Left hindlimb (tissue), 1 donor: ENCODE measurements around the gene FANCE.

Experiments
- DNase-seq: peaks from one replicate; pipeline ENCODE4 v3.0.0-alpha.2; 2018

FANCE gene

DNA sequence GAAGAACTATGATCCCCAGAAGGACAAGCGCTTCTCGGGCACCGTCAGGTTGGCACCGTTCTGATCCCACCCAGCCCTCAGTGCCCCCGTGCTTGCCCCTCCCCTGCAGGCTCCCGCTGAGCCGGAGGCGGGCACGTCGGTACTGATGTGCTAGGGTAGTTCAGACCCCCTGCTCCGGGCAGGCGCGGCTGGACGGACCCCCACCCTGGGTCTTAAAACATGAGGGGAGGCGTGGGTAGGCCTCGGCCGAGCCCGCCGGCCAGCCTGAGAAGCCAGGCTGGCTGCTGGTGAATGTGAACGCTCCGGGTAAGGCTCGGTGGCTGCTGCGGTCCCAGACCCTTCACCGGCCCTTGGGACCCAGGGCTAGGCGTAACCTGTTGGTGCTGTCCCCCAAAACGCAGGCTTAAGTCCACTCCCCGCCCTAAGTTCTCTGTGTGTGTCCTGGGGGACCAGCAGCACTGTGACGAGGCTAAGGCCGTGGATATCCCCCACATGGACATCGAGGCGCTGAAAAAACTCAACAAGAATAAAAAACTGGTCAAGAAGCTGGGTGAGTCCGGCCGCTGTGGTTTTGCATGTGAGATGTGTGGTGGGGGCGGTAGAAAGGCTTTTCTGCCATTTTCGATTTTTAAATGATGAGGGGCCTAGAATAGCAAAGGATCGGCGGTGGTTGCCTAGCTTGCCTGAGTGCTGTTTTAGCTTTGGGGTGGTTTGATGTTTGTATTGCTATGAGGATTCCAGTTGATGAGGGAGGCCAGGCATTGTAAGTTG lies 17.0 kb downstream of the FANCE start:
- no peak for DNase-seq

DNA sequence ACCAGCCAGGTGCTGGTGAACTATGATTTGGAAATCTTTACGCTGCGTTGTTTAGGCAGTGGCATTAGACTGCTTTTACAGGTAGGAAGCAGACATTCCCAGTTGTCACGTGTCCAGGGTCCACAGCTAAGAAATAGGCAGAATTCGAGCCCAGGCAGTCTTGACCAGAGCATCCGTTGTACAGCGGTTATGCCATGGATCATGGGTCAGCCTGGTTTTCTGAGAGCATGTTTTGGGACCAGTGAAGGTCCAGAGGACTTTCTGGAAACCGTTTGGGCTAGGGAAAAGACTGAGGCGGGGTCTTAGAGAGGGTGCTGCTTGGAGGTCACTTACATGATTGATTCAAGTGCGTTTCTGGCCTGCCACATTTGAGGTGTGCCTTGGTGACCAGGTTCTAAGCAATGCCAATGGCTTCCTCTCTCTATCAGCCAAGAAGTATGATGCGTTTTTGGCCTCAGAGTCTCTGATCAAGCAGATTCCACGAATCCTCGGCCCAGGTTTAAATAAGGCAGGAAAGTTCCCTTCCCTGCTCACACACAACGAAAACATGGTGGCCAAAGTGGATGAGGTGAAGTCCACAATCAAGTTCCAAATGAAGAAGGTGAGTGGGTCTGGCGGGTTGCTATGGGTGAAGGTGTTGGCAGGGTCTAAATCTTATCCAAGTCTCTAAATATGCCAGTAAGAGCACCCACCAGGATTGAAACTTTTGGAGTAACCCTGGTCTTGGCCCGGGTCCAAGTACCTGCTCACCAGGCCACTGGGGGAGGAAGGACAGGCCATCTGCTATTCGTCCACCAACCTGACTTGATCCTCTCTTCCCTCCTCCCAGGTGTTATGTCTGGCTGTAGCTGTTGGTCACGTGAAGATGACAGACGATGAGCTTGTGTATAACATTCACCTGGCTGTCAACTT lies 17.9 kb downstream of the FANCE start:
- DNase-seq, result no peak

DNA sequence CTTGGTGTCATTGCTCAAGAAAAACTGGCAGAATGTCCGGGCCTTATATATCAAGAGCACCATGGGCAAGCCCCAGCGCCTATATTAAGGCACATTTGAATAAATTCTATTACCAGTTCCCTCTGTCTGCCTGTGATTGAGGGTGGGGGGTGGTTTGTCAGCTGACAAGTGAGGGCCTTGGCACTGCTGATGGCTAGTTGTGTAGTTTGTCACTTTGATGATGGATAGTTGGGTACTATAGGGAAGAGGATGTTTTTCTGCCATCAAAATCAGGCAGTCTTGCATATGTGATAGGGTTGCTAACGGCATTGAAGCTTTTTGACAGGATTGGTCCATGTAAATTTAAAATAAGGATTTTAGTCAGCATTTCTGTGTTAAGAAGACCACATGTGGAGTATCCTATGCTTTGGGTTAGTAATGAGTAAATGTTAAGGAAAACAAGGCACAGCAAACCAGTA lies 18.6 kb downstream of the FANCE start:
- DNase-seq, result no peak

DNA sequence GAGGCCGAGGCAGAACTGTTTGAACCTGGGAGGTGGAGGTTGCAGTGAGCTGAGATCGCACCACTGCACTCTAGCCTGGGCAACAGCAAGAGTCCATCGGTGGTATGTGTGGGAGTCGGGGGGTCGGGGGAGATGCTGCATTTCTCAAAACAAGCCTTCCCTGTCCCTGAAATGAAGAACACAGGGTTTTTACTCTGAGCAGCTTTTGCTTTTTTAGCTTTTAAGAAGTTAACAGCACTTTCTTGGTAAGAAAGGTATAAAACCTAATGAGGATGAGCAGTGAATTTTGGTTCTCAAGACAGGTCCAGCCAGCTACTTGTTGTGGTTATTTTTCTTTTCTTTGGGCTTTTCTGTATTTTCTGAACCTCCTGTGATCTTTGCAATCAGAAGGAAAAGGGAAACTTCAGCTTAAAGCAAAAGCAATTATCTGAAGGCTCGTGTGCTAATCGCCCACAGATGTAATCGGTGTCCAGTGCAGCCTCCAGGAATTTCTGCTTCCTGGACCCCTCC lies 19.8 kb downstream of the FANCE start:
- DNase-seq, result no peak

DNA sequence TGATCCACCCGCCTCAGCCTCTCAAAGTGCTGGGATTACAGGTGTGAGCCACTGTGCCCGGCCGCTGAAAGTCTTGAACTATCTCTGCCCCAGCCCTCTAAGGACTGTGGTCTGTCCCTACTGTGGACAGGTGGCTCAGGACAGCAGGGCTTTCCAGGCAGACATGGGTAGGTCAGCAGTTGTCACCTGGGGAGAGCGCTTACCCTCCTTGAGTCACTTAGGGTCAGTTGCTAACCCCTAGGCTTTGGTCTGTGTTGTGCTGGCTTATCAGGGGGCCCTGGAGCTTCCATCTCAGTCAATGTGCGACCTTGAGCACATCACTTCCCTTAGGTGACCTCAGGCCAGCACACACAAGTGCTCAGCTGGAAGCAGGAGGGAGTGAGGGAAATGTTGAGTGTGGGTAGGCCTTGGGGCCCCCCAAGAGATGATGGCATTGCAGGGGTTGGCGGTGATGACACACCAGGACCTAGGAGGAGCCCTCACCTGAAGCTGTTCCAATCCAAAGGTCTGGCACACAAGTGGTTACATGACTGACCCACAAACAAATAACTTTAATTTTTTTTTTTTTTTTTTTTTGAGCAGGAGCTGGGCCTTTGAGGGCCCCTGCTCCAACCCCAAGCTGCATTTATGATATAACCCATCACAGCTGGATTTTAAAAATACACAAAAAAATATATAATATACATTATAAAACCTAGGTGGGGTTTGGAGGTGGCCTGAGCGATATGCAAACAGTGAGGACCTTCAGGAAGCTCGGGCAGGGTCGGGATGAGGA lies 21.1 kb downstream of the FANCE start:
- DNase-seq, result no peak

DNA sequence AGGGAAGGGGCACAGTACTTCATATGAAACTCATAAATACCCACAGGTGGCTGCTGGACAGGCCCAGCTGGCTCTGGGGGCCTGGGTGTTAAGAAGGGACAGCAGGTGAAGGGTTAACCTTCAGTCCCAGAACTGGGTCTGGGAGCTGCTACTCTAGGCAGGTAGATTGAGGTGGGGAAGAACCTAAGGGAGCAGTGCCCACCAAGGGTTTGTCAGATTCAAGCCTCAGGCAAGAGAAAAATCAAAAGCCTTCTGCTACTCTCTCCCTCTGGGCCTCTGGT lies 21.7 kb downstream of the FANCE start:
- no peak for DNase-seq

DNA sequence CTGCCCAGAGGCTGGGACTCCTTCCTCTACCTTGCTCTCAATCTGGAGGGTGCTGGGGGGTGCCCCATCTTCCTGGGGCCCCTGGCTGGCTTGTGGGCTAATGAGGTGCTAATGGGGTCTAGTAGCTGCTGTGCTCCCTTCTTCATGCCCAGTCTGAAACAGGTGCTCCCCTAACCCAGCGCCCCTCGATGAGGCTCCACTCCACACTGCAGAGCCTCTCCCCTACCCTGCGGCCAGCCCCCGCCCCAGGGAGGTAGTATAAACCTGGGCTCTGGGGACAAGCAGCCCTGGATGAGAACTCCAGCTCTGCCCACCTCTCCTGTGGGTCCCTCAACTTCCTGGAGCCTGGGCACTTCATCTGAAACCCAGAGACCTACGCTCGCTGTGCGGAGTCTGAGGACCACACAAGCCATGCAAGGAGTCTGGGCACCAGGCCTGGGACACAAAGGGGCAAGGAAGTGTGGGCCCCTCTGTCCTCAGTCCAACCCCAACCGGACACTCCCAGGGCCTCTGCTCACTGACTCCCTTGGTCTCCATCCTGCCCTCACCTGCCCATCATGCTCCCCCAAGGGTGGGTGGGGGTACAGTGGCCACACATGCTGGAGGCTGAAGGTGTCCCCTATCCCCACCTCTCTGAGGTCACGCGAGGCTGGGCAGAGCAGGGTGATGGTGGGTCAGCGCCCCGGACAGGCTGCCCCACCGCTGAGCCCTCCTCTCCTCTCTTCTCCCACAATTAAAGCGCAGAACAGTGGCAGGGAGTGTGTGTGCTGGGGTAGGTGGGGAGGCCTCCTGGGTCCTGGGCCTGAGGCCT lies 22.2 kb downstream of the FANCE start:
- DNase-seq, result no peak

DNA sequence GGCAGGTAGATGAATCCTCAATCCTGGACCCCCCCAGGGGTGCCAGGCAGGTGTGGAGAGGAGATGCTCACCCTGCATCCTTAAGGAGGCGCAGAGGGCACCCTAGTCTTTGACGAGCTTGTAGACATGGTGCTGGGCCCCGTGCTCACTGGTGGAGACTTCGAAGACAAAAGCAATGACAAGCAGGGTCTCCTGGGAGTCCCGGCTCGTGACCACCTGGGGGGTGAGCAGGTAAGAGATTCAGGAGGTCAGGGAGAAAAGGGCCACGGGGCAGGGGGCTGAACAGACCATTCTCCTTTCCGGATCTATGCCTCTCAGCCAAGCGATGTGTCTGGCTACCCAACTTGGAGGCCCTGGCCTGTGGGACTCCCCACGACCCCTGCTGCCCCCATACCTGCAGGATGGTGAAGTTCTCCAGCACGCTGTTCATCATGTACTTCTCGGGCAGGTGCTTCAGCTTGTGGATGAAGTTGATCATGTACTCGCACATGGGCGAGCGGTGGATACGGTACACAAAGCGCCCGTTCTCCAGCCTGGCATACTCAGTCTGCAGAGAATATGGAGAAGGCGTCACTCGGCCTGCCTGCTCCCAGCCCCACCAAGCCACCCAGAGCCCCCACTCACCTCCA lies 22.9 kb downstream of the FANCE start:
- DNase-seq, result no peak

DNA sequence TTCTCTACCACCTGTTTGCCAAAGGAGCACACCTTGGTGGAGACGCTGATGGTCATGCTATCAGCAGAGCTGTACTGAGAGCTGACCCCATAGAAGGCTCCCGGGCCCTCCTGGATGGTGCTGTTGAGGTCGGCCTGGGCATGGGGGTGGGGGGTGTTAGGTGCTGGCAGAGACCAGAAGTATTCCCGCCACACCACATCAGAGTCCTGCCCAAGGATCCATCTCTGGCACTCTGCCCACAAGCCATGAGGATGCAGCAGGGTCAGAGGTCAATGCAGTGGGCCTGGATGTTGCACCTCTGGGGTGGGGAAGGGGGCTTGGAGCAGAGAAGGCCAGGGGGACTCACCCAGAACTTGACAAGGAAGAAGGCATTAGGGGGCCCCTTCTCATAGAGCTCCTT lies 23.4 kb downstream of the FANCE start:
- no peak for DNase-seq

DNA sequence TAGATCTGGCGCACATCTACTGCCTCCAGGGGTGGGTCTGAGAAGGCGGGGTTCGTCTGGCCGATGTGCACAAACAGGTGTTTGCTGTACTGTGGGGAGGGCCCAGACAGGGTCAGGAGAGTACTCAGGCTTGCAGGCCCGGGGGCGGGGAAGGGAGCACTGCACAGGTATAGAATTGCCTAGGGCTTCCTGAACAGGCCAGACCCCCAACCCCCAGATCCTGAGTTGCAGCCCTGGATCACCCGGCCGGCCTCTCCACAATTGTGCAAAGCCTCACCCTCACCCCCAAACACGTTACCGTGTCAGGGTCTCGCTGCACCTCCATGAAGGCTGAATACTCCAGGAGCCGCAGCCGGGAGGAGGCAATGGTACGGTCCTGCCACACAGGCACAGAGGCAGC lies 23.9 kb downstream of the FANCE start:
- DNase-seq, result no peak

DNA sequence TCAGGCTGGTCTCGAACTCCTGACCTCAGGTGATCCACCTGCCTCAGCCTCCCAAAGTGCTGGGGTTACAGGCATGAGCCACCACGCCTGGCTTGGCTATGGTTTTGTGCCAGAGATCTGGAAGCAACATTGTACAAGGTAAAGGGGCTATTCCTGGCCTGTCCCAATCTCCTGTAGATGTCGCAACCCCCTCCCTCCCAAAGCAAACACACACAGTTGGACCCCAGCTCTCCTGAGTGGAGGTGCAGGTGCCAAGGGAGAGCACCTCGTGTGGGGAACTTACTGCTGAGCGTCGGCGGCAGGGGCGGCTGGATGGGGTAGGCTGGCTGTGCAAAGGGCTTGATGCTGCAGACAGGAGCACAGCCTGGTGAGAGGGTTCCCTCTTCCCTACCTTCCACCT lies 24.9 kb downstream of the FANCE start:
- DNase-seq, result no peak

DNA sequence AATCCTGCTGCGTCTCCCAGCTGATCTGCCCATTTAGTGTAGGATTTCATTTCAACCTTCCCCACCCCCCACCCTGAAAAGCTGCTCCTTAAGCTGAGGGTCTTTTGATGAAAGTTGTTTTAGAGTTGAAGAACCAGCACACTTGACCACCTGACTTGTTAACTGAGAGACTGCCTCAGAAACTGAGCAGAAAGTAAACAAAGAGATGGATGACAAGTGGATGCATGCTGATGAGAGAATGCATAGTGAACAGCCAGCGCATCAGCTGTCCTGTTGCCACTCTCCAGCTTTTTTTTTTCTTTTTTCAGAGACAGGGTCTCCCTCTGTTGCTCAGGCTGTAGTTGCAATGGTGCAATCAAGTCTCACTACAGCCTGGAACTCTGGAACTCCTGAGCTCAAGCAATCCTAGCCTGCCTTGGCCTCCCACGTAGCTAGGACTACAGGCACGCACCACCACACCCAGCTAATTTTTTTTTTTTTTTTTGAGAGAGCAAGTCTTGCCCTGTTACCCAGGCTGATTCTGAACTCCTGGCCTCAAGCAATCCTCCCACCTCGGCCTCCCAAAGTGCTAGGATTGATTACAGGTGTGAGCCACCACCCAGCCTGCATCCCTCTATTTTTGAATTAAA lies 25.5 kb downstream of the FANCE start:
- no peak for DNase-seq

DNA sequence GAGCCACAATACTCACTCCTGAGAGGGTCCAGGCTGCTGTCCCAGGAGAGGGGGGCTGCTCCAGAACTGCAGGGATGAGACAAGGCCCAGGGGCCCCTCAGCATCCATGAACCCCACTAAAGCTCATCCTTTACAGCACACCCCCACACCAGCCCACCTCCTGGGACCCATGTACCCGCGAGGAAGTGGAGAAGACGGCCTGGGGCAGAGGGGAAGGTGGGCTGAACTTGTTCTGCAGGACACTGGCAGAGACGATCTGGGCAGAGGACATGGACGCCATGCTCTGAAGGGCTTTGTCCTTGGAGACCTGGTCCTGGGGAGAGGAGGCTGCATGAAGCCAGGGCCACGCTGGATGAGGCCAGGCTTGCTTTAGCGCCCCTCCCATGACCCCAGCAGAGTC lies 26.1 kb downstream of the FANCE start:
- no peak for DNase-seq

DNA sequence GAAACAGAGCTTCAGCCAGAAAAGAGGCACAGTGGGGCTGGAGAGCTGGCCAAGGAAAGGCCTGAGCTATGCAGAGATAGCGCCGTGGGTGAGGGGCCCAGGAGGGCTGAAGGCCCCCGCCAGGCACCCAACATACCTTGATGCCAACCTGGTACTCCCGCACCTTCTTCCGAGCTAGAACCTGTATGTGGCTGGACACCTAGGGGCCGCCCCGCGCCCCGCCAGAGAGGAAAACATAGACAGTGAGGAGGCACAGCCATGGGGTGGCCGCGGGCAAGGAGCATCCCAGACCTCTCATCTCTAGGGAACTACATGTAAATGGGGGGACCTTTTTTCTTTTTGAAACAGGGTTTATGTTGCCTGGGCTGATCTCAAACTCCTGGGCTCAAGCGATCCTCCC lies 28.0 kb downstream of the FANCE start:
- no peak for DNase-seq

DNA sequence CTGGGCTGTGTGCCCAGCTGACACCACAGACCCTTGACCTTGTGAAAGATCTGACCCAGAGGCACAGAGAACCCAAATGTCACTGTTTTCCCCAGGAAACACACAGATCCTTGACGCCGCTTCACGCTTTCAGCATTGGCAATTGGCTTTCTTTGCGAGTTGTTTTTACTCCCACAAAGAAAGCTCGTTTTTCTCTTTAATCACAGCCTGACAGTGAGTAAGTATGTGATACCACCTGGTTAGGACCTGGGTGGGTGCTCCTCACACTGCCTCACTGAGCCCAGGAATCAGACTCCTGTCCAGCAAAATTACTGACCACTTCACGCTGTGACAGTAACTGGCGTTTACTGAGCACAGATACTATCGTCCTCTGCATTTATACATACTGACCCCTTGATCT lies 29.1 kb downstream of the FANCE start:
- DNase-seq, result no peak

DNA sequence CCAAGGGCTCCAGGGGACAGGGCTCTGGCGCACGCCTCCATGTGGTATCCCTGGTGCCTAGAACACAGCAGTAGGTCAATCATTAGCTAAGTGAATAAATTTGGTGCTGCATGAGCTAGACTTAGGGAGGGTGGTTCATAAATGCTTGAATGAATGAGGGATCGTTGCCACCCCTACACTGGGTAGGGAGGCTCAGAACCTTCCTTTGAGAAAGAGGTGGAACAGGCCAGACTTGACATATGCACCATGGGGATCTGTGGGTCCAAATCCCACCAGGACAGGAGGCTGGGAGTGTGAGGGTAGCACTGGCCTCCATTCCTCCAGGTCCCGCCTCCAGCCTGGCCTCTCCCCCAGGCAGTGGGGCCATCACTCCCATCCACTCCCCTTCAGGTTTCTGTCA lies 30.9 kb downstream of the FANCE start:
- no peak for DNase-seq

DNA sequence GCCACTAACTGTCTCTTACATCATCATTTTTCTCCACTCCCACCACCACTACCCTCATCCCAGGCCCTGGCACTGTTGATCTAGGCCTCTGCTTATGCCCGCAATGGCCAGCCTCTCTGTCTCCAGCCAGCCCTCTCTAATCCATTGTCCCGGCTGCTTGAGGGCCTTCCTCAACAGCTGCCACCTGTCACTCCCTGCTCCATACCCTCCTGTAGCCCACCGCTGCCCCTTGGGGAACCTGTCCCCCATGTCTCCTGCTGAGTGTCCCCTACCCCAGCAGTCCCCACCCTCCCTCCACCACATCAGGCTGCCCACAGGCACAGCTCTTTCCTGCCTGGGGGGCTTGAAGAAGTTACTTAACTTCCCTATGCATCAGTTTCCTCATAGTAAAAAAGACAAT lies 31.4 kb downstream of the FANCE start:
- no peak for DNase-seq

DNA sequence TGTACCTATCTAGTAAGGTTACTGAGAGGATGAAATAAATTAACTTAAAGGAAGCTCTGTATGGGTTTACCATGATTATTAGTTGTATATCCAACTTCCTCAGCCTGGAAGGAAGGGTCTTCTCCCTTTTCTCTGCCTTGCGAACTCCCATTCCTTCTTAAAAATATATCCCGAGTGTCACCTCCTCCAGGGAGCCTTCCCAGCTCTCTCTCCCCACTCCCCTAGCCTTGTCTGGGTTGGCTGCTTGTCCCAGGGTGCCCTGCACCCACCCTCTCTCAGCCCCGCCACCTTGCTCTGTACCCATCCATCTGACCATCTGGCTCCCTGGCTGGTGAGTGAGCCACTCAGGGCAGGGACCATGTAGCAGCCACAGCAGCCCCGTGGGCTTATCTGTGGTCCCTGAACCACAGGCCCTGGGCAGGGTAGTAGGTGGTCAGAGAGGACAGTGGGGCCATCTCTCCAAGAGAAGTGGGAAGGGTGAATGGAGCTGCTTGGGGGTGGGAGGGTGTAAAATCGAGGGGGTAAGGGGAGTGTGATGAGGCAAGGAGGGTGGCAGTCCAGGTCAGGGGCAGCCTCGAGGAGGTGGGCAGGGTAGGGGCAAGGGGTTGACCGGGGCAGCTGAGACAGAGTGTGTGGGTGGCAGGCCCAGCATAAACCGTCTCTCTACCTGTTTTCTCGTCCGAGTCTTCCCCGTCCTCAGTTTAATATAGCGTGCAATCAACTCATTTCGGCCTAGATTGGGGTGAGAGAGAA lies 31.9 kb downstream of the FANCE start:
- no peak for DNase-seq

DNA sequence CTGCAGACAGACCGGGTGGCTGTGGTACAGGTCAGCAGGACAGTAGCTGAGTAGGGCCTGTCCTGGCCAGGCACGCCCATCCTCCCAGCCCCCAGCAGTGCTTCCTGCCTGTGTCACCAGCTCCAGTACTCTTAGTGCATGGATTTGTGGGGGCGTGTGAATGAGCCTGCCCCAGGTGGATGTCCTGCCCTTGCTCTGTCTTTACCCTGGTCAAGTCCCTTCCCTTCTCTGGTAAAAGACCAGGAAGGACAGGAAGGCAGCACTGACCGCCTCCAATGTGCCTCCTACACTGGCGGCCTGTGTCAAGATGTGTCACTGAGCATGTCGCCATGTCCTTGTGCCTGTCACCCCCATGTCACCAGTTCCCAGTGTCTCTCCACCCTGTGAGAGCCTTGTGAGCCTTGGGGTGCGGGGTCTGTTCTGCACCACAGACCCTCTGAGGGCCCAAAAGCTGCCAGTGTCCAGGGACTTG lies 32.8 kb downstream of the FANCE start:
- no peak for DNase-seq

DNA sequence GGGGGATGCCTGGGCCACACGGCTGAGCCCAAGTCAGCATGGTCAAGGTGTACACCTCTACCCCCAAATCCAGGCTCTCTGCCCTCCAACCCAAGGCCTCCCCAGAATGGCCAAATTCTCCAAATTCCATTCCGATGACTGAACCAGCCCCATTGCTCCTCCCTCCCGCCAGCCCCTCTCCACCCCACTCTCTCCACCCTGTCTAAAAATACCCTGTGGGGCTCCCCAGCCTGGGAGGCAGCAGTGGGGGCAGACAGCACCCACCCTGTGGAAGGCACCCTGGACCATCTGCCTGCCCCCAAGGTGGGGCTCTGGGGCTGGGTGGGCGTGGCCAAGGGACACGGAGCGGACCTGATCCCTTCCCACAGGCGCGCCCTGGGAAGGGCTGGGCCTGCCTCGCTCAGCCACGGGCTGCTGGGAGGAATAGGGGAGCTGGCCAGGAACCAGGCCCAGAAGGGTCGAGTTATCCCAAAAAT lies 33.3 kb downstream of the FANCE start:
- DNase-seq, result no peak
